ENCODE measurements around the gene DCTPP1. TPM values are rescaled to one million over a fixed set of nuclear protein-coding genes. Genes with fewer than 3 reads are reported as not detected.
"Not testable (repeated sequence)": the region's sequence is repeated elsewhere in the genome, so short reads cannot be mapped to it uniquely, and the experiment has no call there.

DCTPP1 gene
- total and polyA plus RNA-seq, 5 donors = 20.9 to 46.2 (median 30.5) TPM

GRCh38 chr16:30397056-30397455 is 32.8 kb downstream of the DCTPP1 start:
- DNase-seq = no peak

DNA sequence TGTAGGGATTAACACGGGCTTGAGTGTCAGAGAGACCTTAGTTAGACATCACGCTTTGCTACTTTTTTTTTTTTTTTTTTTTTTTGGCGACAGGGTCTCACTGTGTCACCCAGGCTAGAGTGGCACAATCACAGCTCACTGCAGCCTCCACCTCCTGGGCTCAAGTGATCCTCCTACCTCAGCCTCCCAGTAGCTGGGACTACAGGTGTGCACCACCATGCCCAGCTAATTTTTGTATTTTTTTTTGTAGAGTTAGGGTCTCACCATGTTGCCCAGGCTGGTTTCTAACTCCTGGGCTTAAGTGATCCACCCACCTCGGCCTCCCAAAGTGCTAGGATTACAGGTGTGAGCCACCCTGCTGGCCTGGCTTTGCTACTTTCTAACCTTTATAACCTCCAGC is 33.2 kb downstream of the DCTPP1 start:
- 79% methylated on average over 4 of the region's 4 CpGs for WGBS
- H3K9me3 ChIP-seq (ENCODE audit: control insufficient read depth, low read length); H3K27me3 ChIP-seq (ENCODE audit: control insufficient read depth, insufficient read depth); H3K27ac ChIP-seq (ENCODE audit: low read length); H3K4me1 ChIP-seq (ENCODE audit: control insufficient read depth, insufficient read depth, low read length); H3K4me3 ChIP-seq (ENCODE audit: low read length); ATAC-seq: not testable (repeated sequence)
- intact Hi-C loops (cut with DNase I) = loop anchor here in 1 of 4 donors (10.0 kb wide), 1 partner anchor 302 kb away; the partner anchor contains the start of genes TBX6 and YPEL3
- peak in 1 of 3 donors; percentile 9 for DNase-seq

More at GRCh38 chr16:30397056-30397455, 32.8 kb downstream of the DCTPP1 start:
- no peak overlapping the region for H3K27ac ChIP-seq (ENCODE audit: low read length)
- WGBS = 51% methylated on average over 4 of the region's 4 CpGs
- no peak overlapping the region for H3K4me3 ChIP-seq (ENCODE audit: low read length)
- H3K27me3 ChIP-seq (ENCODE audit: control insufficient read depth, insufficient read depth) = no peaks in the 10 kb centered on the region
- no peaks in the 10 kb centered on the region for H3K9me3 ChIP-seq (ENCODE audit: control insufficient read depth, low read length)
- intact Hi-C loops (cut with DNase I) = loop anchor here in 1 of 4 donors (10.0 kb wide), 1 partner anchor 302 kb away; the partner anchor contains the start of genes TBX6 and YPEL3
- no peaks in the 10 kb centered on the region for H3K4me1 ChIP-seq (ENCODE audit: control insufficient read depth, insufficient read depth, low read length)
- ATAC-seq = no peak

GRCh38 chr16:30395992-30396585 is 33.7 kb downstream of the DCTPP1 start:
- Histone ChIP-seq H3K4me3 (ENCODE audit: low read length) (peak overlapping the region; percentile 86), H3K27me3 (ENCODE audit: control insufficient read depth, insufficient read depth) (no peaks in the 10 kb centered on the region), H3K9me3 (ENCODE audit: control insufficient read depth, low read length) (no peaks in the 10 kb centered on the region), H3K27ac (ENCODE audit: low read length) (peak overlapping the region; percentile 14), H3K4me1 (ENCODE audit: control insufficient read depth, insufficient read depth, low read length) (no peaks in the 10 kb centered on the region)
- DNase-seq (no peak), ATAC-seq (no peak)
- intact Hi-C loops (cut with DNase I) = loop anchor here in 1 of 4 donors (10.0 kb wide), 1 partner anchor 301 kb away; the partner anchor contains the start of genes TBX6 and YPEL3
- WGBS = 10% methylated on average over 13 of the region's 13 CpGs

GRCh38 chr16:30395155-30395991 is 34.5 kb downstream of the DCTPP1 start, which contains the start of gene ZNF48:
TSS of gene ZNF48 (plus strand) at chr16:30395420. CDS start at chr16:30395795, 375 bp downstream.
- intact Hi-C loops (cut with DNase I) = loop anchor here in 1 of 4 donors (10.0 kb wide), 1 partner anchor 301 kb away; the partner anchor contains the start of genes TBX6 and YPEL3

GRCh38 chr16:30394592-30395154 is 35.2 kb downstream of the DCTPP1 start:
- peak overlapping the region; percentile 96 for H3K27ac ChIP-seq (ENCODE audit: low read length)
- ATAC-seq (peak; percentile 43 to 68), DNase-seq (peak in 2 of 3 donors; percentile 48 to 53)
- no peaks in the 10 kb centered on the region for H3K9me3 ChIP-seq (ENCODE audit: control insufficient read depth, low read length)
- H3K4me3 ChIP-seq (ENCODE audit: low read length) = peak overlapping the region; percentile 86
- 4% methylated on average over 31 of the region's 31 CpGs for WGBS
- no peaks in the 10 kb centered on the region for H3K27me3 ChIP-seq (ENCODE audit: control insufficient read depth, insufficient read depth)
- intact Hi-C loops (cut with DNase I) = loop anchor here in 1 of 4 donors (10.0 kb wide), 1 partner anchor 300 kb away; the partner anchor contains the start of genes TBX6 and YPEL3
- H3K4me1 ChIP-seq (ENCODE audit: control insufficient read depth, insufficient read depth, low read length) = no peaks in the 10 kb centered on the region

More at GRCh38 chr16:30395155-30395991, 34.5 kb downstream of the DCTPP1 start, which contains the start of gene ZNF48:
- Histone ChIP-seq H3K4me3 (ENCODE audit: low read length) (peak within 1 kb of the TSS; percentile 86), H3K4me1 (ENCODE audit: control insufficient read depth, insufficient read depth, low read length) (no peaks in the 10 kb centered on the region), H3K27ac (ENCODE audit: low read length) (peak within 1 kb of the TSS; percentile 96), H3K9me3 (ENCODE audit: control insufficient read depth, low read length) (no peaks in the 10 kb centered on the region), H3K27me3 (ENCODE audit: control insufficient read depth, insufficient read depth) (no peaks in the 10 kb centered on the region)
- peak; percentile 97 to 98 for ATAC-seq
- peak; percentile 93 to 96 (median 96) for DNase-seq
- WGBS = under 1% methylated on average over 102 of the region's 103 CpGs

DNA sequence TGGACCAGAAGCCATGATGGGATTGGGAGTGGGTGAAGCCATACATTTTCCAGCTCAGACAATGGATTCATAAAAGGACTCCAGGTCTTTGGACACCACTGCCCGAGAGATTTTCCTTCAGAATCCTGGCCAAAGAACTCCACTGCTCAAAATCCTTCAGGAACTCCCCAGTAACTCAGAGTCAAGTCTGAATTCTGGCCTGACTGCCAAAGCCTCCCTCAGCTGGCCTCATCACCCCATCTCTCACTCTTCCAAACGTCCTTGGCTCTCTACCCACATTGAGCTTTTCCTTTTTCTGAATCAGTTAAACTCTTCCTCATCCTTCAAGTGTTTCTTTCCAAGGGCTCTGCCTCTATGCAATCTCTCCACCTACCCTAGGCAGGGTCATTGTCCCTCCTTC is 46.3 kb downstream of the DCTPP1 start:
- intact Hi-C loops (cut with DNase I) = no loop called here
- WGBS = 35% methylated on average over 2 of the region's 2 CpGs
- DNase-seq = peak in 1 of 3 donors; percentile 10
- no peak for ATAC-seq
- H3K4me1 ChIP-seq (ENCODE audit: control insufficient read depth, insufficient read depth, low read length) = peaks cover 2% of the 10 kb centered on the region
- no peaks in the 10 kb centered on the region for H3K9me3 ChIP-seq (ENCODE audit: control insufficient read depth, low read length)
- no peak overlapping the region for H3K4me3 ChIP-seq (ENCODE audit: low read length)
- no peaks in the 10 kb centered on the region for H3K27me3 ChIP-seq (ENCODE audit: control insufficient read depth, insufficient read depth)
- no peak overlapping the region for H3K27ac ChIP-seq (ENCODE audit: low read length)

DNA sequence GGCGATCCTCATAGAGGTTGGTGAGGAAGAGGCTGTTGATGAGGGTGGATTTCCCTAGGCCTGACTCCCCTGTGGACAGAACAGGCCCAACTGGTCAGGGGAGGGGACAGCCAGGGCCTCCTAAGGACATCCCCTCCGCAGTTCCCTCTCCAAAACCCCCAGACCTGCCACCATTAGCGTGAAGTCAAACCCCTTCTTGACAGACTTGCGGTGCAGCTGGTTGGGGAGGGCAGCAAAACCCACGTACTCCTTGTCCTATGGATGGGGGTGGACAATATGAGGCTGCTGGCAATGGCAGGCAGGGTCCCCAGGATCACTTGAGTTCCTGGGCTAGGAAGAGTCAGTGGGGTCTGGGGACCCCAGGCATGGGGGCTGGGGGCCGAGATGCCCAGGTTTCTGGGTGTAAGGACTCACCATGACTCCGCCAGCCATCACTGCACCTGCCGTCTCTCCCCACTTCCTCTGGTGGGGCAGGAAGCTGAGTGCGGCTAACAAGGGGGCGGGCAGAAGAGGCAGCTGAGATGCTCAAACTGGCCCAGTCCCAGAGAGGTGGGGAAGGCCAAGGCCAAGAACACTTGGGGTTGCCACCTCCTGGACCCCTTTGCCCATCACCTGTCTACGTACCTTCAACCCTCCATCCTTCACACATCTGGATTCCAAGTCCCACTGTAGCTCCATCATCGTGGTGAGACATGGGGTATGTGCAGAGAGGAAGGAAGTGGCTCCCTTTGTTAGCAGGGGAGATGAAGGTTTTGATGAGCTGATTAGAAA is 47.5 kb downstream of the DCTPP1 start, which contains the start of gene SEPTIN1:
Gene SEPTIN1 (minus strand): TSS at position 451 of the 771 bp plus-strand sequence. CDS start 19 bp downstream, at position 432.
- Histone ChIP-seq H3K4me3 (ENCODE audit: low read length) (no peak within 1 kb of the TSS), H3K27ac (ENCODE audit: low read length) (no peak within 1 kb of the TSS), H3K9me3 (ENCODE audit: control insufficient read depth, low read length) (no peaks in the 10 kb centered on the region), H3K4me1 (ENCODE audit: control insufficient read depth, insufficient read depth, low read length) (peaks cover 2% of the 10 kb centered on the region), H3K27me3 (ENCODE audit: control insufficient read depth, insufficient read depth) (no peaks in the 10 kb centered on the region)
- ATAC-seq = no peak
- intact Hi-C loops (cut with DNase I) = no loop called here
- peak in 1 of 3 donors; percentile 63 for DNase-seq
- 61% methylated on average over 12 of the region's 12 CpGs for WGBS

DNA sequence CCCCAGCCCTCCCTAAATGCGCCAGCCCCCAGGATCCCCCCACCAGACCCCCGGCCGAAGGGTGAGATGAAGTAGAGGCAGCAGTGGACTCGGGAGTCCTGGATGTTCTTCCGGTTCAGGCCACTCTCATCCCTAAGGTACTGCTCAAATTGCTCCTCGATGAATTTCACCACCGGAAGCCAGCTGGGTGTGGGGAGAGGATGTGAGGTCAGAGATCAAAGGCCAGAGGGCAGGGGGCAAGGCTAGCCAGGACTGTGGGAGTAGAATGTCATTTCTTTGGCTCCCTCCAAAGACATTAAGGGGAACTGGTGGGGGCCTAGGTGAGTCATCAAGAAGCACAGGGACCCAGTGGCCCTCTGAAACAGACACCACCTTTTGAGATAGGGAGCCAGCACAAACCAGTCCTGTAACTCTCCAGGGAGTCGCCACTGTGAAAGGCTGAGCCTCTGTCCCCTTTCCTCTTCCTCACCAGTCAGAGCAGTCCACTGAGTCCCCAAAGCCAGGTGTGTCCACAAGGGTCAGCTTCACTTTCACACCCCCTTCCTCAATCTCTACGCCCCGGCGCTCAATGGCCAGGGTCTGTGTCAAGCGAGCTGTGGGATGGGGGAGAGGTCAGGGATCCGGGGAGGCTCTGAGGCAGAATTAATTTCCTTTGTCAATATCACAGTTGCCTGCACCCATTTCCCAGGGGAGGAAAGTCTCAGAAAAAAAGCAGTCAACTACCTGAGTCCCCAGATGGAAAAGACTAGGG is 48.4 kb downstream of the DCTPP1 start:
- DNase-seq = peak in 1 of 3 donors; percentile 47

DNA sequence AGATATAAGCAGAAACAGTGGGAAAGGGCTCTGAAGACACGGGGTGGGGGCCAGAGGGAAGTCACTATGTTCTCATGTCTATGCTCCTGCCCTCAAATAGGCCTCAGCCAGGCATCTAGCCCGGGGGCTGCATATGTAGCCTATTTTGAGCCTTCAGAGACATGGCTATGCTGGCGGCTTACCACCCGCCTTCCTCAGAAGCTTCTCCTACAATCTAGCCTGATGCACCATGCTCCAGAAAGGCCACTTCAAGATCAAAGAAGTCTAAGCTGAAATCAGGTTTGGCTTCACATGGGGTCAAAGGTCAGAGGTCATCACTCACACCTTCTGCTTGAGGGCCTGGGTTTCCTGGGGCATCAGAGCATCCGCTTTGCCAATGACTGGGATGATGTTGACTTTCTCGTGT is 49.0 kb downstream of the DCTPP1 start:
- H3K27ac ChIP-seq (ENCODE audit: low read length) = no peak overlapping the region
- WGBS = 75% methylated on average over 6 of the region's 6 CpGs
- DNase-seq = peak in 1 of 3 donors; percentile 12

More for the DNA sequence above, 48.4 kb downstream of the DCTPP1 start:
- H3K27me3 ChIP-seq (ENCODE audit: control insufficient read depth, insufficient read depth) = no peaks in the 10 kb centered on the region
- 75% methylated on average over 13 of the region's 13 CpGs for WGBS
- H3K4me3 ChIP-seq (ENCODE audit: low read length) = no peak overlapping the region
- H3K27ac ChIP-seq (ENCODE audit: low read length) = no peak overlapping the region
- H3K4me1 ChIP-seq (ENCODE audit: control insufficient read depth, insufficient read depth, low read length) = peaks cover 2% of the 10 kb centered on the region
- no peak for ATAC-seq
- no peaks in the 10 kb centered on the region for H3K9me3 ChIP-seq (ENCODE audit: control insufficient read depth, low read length)
- intact Hi-C loops (cut with DNase I) = no loop called here

More for the DNA sequence above, 49.0 kb downstream of the DCTPP1 start:
- H3K4me3 ChIP-seq (ENCODE audit: low read length) = no peak overlapping the region
- no peak for ATAC-seq
- no peaks in the 10 kb centered on the region for H3K9me3 ChIP-seq (ENCODE audit: control insufficient read depth, low read length)
- intact Hi-C loops (cut with DNase I) = no loop called here
- peaks cover 2% of the 10 kb centered on the region for H3K4me1 ChIP-seq (ENCODE audit: control insufficient read depth, insufficient read depth, low read length)
- no peaks in the 10 kb centered on the region for H3K27me3 ChIP-seq (ENCODE audit: control insufficient read depth, insufficient read depth)
